CD4-positive, alpha-beta T cell (primary cell): ENCODE results near the gene VASN. TPM values are rescaled to one million over a fixed set of nuclear protein-coding genes. Genes with fewer than 3 reads are reported as not detected.
A peak's percentile ranks its signal among the peaks of the same experiment; 100 is the strongest.

Experiments used
- ATAC-seq: fragments of 200-7000 bp; cut with Tn5 transposase; one replicate; pipeline ENCODE4 v1.10.0; 2022; ENCODE audit warnings: mild to moderate bottlenecking; ENCODE audit not compliant: poor library complexity
- CTCF ChIA-PET: fragments of 350-600 bp; sonication (Branson Sonifier 250); formaldehyde crosslinking; loops from one replicate; lab custom pipeline; 2021; ENCODE audit warnings: antibody characterized with exemption, inconsistent platforms; lab: Charles Lee
- POLR2A ChIA-PET: fragments of 350-600 bp; sonication (Branson Sonifier 250); formaldehyde crosslinking; loops from one replicate; lab custom pipeline; 2021; ENCODE audit warnings: antibody characterized with exemption, inconsistent platforms; lab: Charles Lee
- DNase-seq, 14 experiments: peaks; one replicate each; pipeline ENCODE4 v3.0.0-alpha.2; 2013 to 2020; ENCODE audit warnings: mixed read lengths in 2 of 14
- H3K27ac ChIP-seq, 2 donors: one replicate each; pipeline versions ENCODE4 v1.5.1 to v1.7.0; 2013; ENCODE audit warnings: low read length in 2 of 2, low read depth in 1 of 2, mild to moderate bottlenecking in 1 of 2
- H3K27me3 ChIP-seq, 2 experiments: 1 replicate in 1 of 2; 2 replicates in 1 of 2; pipeline versions ENCODE4 v1.6.1 to v1.7.0; 2013; ENCODE audit warnings: low read length in 2 of 2, control low read depth in 1 of 2, mild to moderate bottlenecking in 1 of 2, moderate library complexity in 1 of 2; ENCODE audit not compliant: insufficient read depth in 2 of 2, control insufficient read depth in 1 of 2
- H3K36me3 ChIP-seq: one replicate; pipeline ENCODE4 v1.6.1; 2013; ENCODE audit warnings: low read length, control low read depth; ENCODE audit not compliant: insufficient read depth
- H3K4me1 ChIP-seq: one replicate; pipeline ENCODE4 v1.6.1; 2013; ENCODE audit warnings: low read length, control low read depth; ENCODE audit not compliant: insufficient read depth
- H3K4me3 ChIP-seq: one replicate; pipeline ENCODE4 v1.5.1; 2013; ENCODE audit warnings: mild to moderate bottlenecking, low read length, moderate library complexity
- H3K9me3 ChIP-seq, 2 experiments: 1 replicate in 1 of 2; 2 replicates in 1 of 2; pipeline versions ENCODE4 v1.6.1 to v1.7.0; 2013; ENCODE audit warnings: low read length in 2 of 2, mild to moderate bottlenecking in 2 of 2, control low read depth in 1 of 2, moderate library complexity in 1 of 2; ENCODE audit not compliant: control insufficient read depth in 1 of 2, insufficient read depth in 1 of 2
- H3K27ac Mint-ChIP-seq: one replicate; pipeline ENCODE4 v1.8.0; 2020; ENCODE audit warnings: mixed read lengths
- H3K27me3 Mint-ChIP-seq: one replicate; pipeline ENCODE4 v1.8.0; 2021; ENCODE audit warnings: mixed read lengths
- H3K36me3 Mint-ChIP-seq: one replicate; pipeline ENCODE4 v1.8.0; 2021; ENCODE audit warnings: low read depth, mixed read lengths
- H3K4me1 Mint-ChIP-seq: one replicate; pipeline ENCODE4 v1.8.0; 2021; ENCODE audit warnings: low read depth, mixed read lengths
- H3K4me3 Mint-ChIP-seq: one replicate; pipeline ENCODE4 v1.8.0; 2020; ENCODE audit warnings: mild to moderate bottlenecking, mixed read lengths
- H3K9me3 Mint-ChIP-seq: one replicate; pipeline ENCODE4 v1.8.0; 2020; ENCODE audit warnings: mixed read lengths
- intact Hi-C, 2 experiments: fragments of 100-400 bp; cut with DNase I in 1 of 2; cut with micrococcal nuclease in 1 of 2; formaldehyde crosslinking; loops; one replicate each; pipeline versions ENCODE4 v1.15.1 to v1.9.0; 2023 to 2025; cut with DNase I, micrococcal nuclease
- total RNA-seq, 174 experiments: library from RNA in 2 of 174; stranded (reverse) in 2 of 174; gene quantifications; one replicate each; pipeline ENCODE4 v1.2.3 and lab custom pipeline; 2021 to 2026
- TF ChIP-seq, protein P1 (sequence below): fragments of 200-600 bp; IDR thresholded peaks from one replicate; pipeline ENCODE4 v1.8.0; 2022; ENCODE audit warnings: antibody characterized with exemption, mild to moderate bottlenecking

The VASN gene
- total RNA-seq, 2 experiments from 2014 or later = 0.70 to 0.77 TPM

DNA sequence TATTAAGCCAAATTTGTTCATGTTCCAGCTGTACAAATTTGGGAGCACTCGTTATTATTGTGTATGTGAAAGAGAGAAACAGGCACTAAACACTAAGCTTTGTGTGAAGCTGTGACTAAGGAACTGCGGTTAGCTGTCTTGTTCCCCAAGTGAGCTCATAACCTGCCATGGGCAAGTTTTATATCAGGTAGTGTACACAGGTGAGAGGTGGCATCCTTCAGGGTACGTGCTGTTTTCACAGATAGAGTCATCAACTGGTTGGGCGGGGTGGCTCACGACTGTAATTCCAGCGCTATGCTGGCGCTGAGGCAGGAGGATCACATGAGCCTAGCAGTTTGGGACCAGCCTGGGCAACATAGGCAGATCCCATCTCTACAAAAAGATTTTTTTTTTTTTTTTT is 56.9 kb downstream of the VASN start:
- TF ChIP-seq, protein P1, sequence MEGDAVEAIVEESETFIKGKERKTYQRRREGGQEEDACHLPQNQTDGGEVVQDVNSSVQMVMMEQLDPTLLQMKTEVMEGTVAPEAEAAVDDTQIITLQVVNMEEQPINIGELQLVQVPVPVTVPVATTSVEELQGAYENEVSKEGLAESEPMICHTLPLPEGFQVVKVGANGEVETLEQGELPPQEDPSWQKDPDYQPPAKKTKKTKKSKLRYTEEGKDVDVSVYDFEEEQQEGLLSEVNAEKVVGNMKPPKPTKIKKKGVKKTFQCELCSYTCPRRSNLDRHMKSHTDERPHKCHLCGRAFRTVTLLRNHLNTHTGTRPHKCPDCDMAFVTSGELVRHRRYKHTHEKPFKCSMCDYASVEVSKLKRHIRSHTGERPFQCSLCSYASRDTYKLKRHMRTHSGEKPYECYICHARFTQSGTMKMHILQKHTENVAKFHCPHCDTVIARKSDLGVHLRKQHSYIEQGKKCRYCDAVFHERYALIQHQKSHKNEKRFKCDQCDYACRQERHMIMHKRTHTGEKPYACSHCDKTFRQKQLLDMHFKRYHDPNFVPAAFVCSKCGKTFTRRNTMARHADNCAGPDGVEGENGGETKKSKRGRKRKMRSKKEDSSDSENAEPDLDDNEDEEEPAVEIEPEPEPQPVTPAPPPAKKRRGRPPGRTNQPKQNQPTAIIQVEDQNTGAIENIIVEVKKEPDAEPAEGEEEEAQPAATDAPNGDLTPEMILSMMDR = no peak
- H3K27me3 ChIP-seq = no peaks in the 10 kb centered on the region
- intact Hi-C loops = loop anchor here in 1 of 2 experiments (5.0 to 10.0 kb wide), 2 partner anchors 189 to 266 kb away; partner anchors contain the start of gene NUDT16L1
- ATAC-seq (no peak), DNase-seq (no peak)
- ChIA-PET POLR2A (interaction anchor here (0.9 kb wide), 1 partner anchor 13 kb away, joined by 4 read pairs; no protein-coding TSS in a partner anchor), CTCF (interaction anchor here (0.5 to 0.8 kb wide), 2 partner anchors 12 to 120 kb away, joined by 3 read pairs; no protein-coding TSS in a partner anchor)
- H3K36me3 ChIP-seq = peaks cover 25% of the 10 kb centered on the region
- H3K36me3 Mint-ChIP-seq = peaks cover 46% of the 10 kb centered on the region
- no peaks in the 10 kb centered on the region for H3K9me3 Mint-ChIP-seq
- no peak overlapping the region for H3K27ac ChIP-seq
- H3K4me1 ChIP-seq = peaks cover 34% of the 10 kb centered on the region
- H3K27ac Mint-ChIP-seq = peak overlapping the region; percentile 12
- peaks cover 32% of the 10 kb centered on the region for H3K4me1 Mint-ChIP-seq
- no peaks in the 10 kb centered on the region for H3K27me3 Mint-ChIP-seq
- H3K9me3 ChIP-seq = no peaks in the 10 kb centered on the region
- H3K4me3 ChIP-seq = no peak overlapping the region
- peak overlapping the region; percentile 56 for H3K4me3 Mint-ChIP-seq

DNA sequence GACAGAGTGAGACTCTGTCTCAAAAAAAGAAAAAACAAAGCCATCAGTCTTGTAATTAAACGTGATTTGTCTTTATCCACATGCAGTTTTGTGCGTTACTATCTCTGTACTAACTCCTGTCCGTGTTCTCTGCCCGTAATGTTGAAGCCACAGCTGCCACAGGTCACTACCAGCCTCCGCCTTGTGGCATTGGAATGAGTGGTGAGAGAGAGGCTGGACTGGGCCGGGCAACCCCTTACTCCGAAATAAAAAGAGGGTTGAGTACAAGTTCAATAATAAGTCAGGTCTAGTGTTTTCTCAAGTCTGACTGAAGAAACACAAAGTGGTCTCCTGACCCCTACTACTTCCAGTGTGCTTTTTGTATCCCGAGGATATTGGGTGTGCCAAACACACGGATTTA is 59.4 kb downstream of the VASN start:
- H3K4me3 ChIP-seq = no peak overlapping the region
- no peaks in the 10 kb centered on the region for H3K9me3 ChIP-seq
- Mint-ChIP-seq H3K36me3 (peaks cover 61% of the 10 kb centered on the region), H3K9me3 (no peaks in the 10 kb centered on the region), H3K4me1 (peaks cover 29% of the 10 kb centered on the region), H3K27ac (no peak overlapping the region), H3K27me3 (no peaks in the 10 kb centered on the region), H3K4me3 (no peak overlapping the region)
- ChIA-PET CTCF (interaction anchor here (1.2 kb wide), 1 partner anchor 45 kb away, joined by 3 read pairs; no protein-coding TSS in a partner anchor), POLR2A (no interaction called here)
- no peak overlapping the region for H3K27ac ChIP-seq
- H3K4me1 ChIP-seq = peaks cover 24% of the 10 kb centered on the region
- H3K36me3 ChIP-seq = peaks cover 46% of the 10 kb centered on the region
- no peaks in the 10 kb centered on the region for H3K27me3 ChIP-seq
- TF ChIP-seq, protein P1 = no peak
- DNase-seq (no peak), ATAC-seq (no peak)
- intact Hi-C loops = no loop called here

Other genes starting within 250 kb of the VASN start
- not detected for gene SRL, start 129.8 kb upstream of the VASN start, total RNA-seq
- gene TFAP4, start 98.8 kb upstream of the VASN start, total RNA-seq = 10 to 100 TPM in 1 of 2 experiments, 1 to 10 TPM in 1; 8.6 to 10.8 TPM
- not detected for gene GLIS2, start 55.8 kb upstream of the VASN start, total RNA-seq
- gene PAM16, start 20.5 kb upstream of the VASN start, total RNA-seq = 10 to 100 TPM; 24.9 to 26.8 TPM
- 100 to 1,000 TPM; 801 to 805 TPM for gene CORO7, start 44.7 kb downstream of the VASN start, total RNA-seq
- gene DNAJA3, start 54.0 kb downstream of the VASN start, total RNA-seq = 10 to 100 TPM; 17.2 to 18.8 TPM
- 10 to 100 TPM; 28.6 to 29.5 TPM for gene NMRAL1, start 102.8 kb downstream of the VASN start, total RNA-seq
- 10 to 100 TPM; 63.4 to 66.4 TPM for gene HMOX2, start 104.5 kb downstream of the VASN start, total RNA-seq
- gene CDIP1, start 166.9 kb downstream of the VASN start, total RNA-seq = 10 to 100 TPM; 19.5 to 22.4 TPM
- gene C16orf96, start 184.5 kb downstream of the VASN start, total RNA-seq = under 1 TPM; 0.27 to 0.42 TPM
- 10 to 100 TPM; 17.5 to 19.3 TPM for gene UBALD1, start 243.0 kb downstream of the VASN start, total RNA-seq